BLaER1 (cell line): ENCODE measurements around the gene PRMT2.

Experiments used
- H3K27ac ChIP-seq: shearing (Covaris generic); formaldehyde crosslinking; 2 replicates; pipeline ENCODE4 v1.8.1; 2022
- H3K27me3 ChIP-seq: shearing (Covaris generic); formaldehyde crosslinking; 2 replicates; pipeline ENCODE4 v1.8.1; 2022
- H3K36me3 ChIP-seq: shearing (Covaris generic); formaldehyde crosslinking; 2 replicates; pipeline ENCODE4 v1.8.1; 2022
- H3K4me1 ChIP-seq: shearing (Covaris generic); formaldehyde crosslinking; 2 replicates; pipeline ENCODE4 v1.8.1; 2022
- H3K4me2 ChIP-seq: shearing (Covaris generic); formaldehyde crosslinking; 2 replicates; pipeline ENCODE4 v1.8.1; 2022
- H3K4me3 ChIP-seq: shearing (Covaris generic); formaldehyde crosslinking; 2 replicates; pipeline ENCODE4 v1.8.1; 2022
- H3K9ac ChIP-seq: shearing (Covaris generic); formaldehyde crosslinking; 2 replicates; pipeline ENCODE4 v1.8.1; 2022
- H3K9me3 ChIP-seq: shearing (Covaris generic); formaldehyde crosslinking; 2 replicates; pipeline ENCODE4 v1.8.1; 2022
- H4K20me1 ChIP-seq: shearing (Covaris generic); formaldehyde crosslinking; 2 replicates; pipeline ENCODE4 v1.8.1; 2022
- Cebpa-rat ChIP-seq: shearing (Covaris generic); IDR thresholded peaks from 2 replicates; pipeline ENCODE4 v1.8.1; 2022

PRMT2 gene

GRCh38 chr21:46604329-46604974 is 31.0 kb upstream of the PRMT2 start:
- H3K27me3 ChIP-seq, result no peaks in the 10 kb centered on the region
- no peaks in the 10 kb centered on the region for H3K36me3 ChIP-seq
- H3K9ac ChIP-seq, result no peak overlapping the region
- H3K27ac ChIP-seq, result no peak overlapping the region
- H3K4me3 ChIP-seq, result no peak overlapping the region
- H3K4me1 ChIP-seq, result peaks cover 29% of the 10 kb centered on the region
- no peak for TF ChIP-seq Cebpa-rat
- no peaks in the 10 kb centered on the region for H3K9me3 ChIP-seq
- no peak overlapping the region for H3K4me2 ChIP-seq
- H4K20me1 ChIP-seq, result no peaks in the 10 kb centered on the region

- Histone ChIP-seq H4K20me1 (no peaks in the 10 kb centered on the region), H3K36me3 (no peaks in the 10 kb centered on the region), H3K9me3 (peaks cover 3% of the 10 kb centered on the region), H3K27me3 (no peaks in the 10 kb centered on the region), H3K4me3 (no peak within 1 kb of the TSS), H3K4me2 (peak within 1 kb of the TSS; percentile 80), H3K27ac (peak within 1 kb of the TSS; percentile 76), H3K4me1 (peaks cover 29% of the 10 kb centered on the region), H3K9ac (peak within 1 kb of the TSS; percentile 60; the same call in 1 of the 2 replicates)
- TF ChIP-seq Cebpa-rat, result no peak
Measured at GRCh38 chr21:46604975-46605766, 30.3 kb upstream of the PRMT2 start, which contains the start of gene S100B. S100B (minus strand) TSS chr21:46605082; CDS start chr21:46602415, 2,667 bp downstream.

- H3K9ac ChIP-seq, result peak overlapping the region; percentile 60; the same call in 1 of the 2 replicates
- H3K4me3 ChIP-seq, result no peak overlapping the region; the same call in 1 of the 2 replicates
- TF ChIP-seq Cebpa-rat, result no peak
- peaks cover 29% of the 10 kb centered on the region for H3K4me1 ChIP-seq
- H4K20me1 ChIP-seq, result no peaks in the 10 kb centered on the region
- H3K27ac ChIP-seq, result peak overlapping the region; percentile 76
- peaks cover 10% of the 10 kb centered on the region for H3K9me3 ChIP-seq
- peak overlapping the region; percentile 80 for H3K4me2 ChIP-seq
- no peaks in the 10 kb centered on the region for H3K27me3 ChIP-seq
- H3K36me3 ChIP-seq, result no peaks in the 10 kb centered on the region
Measured at GRCh38 chr21:46605767-46606426, 29.6 kb upstream of the PRMT2 start.

DNA sequence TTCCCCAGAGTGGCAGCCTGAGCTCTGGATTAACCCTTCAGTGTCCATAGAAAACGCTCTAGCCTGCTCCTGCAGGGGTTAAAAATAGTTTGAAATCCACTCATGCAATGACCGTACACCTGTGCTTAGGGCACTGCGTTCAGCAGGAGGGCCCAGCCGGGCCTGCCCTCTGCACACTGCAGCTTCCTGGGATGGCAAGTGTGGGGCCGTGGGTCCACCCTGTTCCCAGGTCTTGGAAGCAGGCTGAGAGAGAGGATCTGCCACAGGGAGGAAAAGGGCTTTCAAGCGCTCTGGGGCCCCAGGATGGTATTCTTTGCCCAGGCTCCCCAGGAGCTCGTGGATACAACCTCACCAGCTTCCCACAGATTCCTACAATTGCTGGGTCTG is 29.1 kb upstream of the PRMT2 start:
- Histone ChIP-seq H3K36me3 (no peaks in the 10 kb centered on the region), H4K20me1 (no peaks in the 10 kb centered on the region), H3K4me2 (peak overlapping the region; percentile 80), H3K27me3 (no peaks in the 10 kb centered on the region), H3K4me1 (peaks cover 27% of the 10 kb centered on the region), H3K27ac (peak overlapping the region; percentile 76), H3K4me3 (no peak overlapping the region; the same call in 1 of the 2 replicates), H3K9me3 (peaks cover 15% of the 10 kb centered on the region), H3K9ac (peak overlapping the region; percentile 60; the same call in 1 of the 2 replicates)
- no peak for TF ChIP-seq Cebpa-rat

DNA sequence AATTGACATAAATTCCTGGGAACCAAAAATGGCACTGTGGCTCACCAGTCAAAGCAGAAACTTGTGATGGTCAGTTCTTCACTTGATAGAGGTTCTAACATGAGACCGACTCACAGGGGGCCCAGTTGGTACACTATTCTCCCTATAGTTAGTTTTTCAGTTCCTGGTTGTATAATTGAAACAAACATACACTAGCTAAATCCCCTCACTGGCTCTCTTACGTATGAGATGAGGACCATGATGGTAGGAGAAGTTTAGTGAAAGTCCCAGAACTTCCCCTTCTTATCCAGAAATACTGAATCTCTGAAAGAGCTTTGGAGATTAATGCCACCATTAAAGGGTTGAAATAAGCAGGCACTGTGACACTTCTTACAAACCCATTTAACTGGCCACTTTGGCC is 27.8 kb upstream of the PRMT2 start:
- no peak overlapping the region for H3K9ac ChIP-seq
- H3K4me3 ChIP-seq, result no peak overlapping the region
- H3K27ac ChIP-seq, result no peak overlapping the region
- no peaks in the 10 kb centered on the region for H4K20me1 ChIP-seq
- TF ChIP-seq Cebpa-rat, result no peak
- no peaks in the 10 kb centered on the region for H3K27me3 ChIP-seq
- H3K9me3 ChIP-seq, result peaks cover 21% of the 10 kb centered on the region
- peaks cover 23% of the 10 kb centered on the region for H3K4me1 ChIP-seq
- no peaks in the 10 kb centered on the region for H3K36me3 ChIP-seq
- H3K4me2 ChIP-seq, result no peak overlapping the region

GRCh38 chr21:46608672-46609111 is 26.8 kb upstream of the PRMT2 start:
- H3K4me2 ChIP-seq, result no peak overlapping the region
- H3K4me1 ChIP-seq, result peaks cover 23% of the 10 kb centered on the region
- no peak overlapping the region for H3K27ac ChIP-seq
- no peaks in the 10 kb centered on the region for H3K27me3 ChIP-seq
- H3K4me3 ChIP-seq, result no peak overlapping the region
- H3K36me3 ChIP-seq, result no peaks in the 10 kb centered on the region
- no peak overlapping the region for H3K9ac ChIP-seq
- H4K20me1 ChIP-seq, result no peaks in the 10 kb centered on the region
- no peak for TF ChIP-seq Cebpa-rat
- peaks cover 21% of the 10 kb centered on the region for H3K9me3 ChIP-seq

GRCh38 chr21:46610018-46610701 is 25.3 kb upstream of the PRMT2 start:
- no peak overlapping the region for H3K4me2 ChIP-seq
- no peaks in the 10 kb centered on the region for H3K36me3 ChIP-seq
- peaks cover 21% of the 10 kb centered on the region for H3K9me3 ChIP-seq
- H3K4me3 ChIP-seq, result no peak overlapping the region
- H3K27ac ChIP-seq, result no peak overlapping the region
- no peaks in the 10 kb centered on the region for H4K20me1 ChIP-seq
- no peaks in the 10 kb centered on the region for H3K27me3 ChIP-seq
- no peak overlapping the region for H3K9ac ChIP-seq
- H3K4me1 ChIP-seq, result peaks cover 19% of the 10 kb centered on the region
- TF ChIP-seq Cebpa-rat, result no peak

DNA sequence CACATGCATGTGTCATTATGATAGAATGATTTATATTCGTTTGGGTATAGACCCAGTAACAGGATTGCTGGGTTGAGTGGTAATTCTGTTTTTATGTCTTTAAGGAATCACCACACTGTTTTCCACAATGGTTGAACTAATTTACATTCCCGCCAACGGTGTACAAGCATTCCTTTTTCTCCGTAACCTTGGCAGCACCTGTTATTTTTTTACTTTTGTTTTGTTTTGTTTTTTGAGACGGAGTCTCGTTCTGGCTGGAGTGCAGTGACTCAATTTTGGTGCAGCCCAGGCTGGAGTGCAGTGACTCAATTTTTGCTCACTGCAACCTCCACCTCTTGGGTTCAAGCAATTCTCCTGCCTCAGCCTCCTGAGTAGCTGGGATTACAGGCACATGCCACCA is 22.1 kb upstream of the PRMT2 start:
- H4K20me1 ChIP-seq, result no peaks in the 10 kb centered on the region
- no peaks in the 10 kb centered on the region for H3K27me3 ChIP-seq
- H3K36me3 ChIP-seq, result no peaks in the 10 kb centered on the region
- no peak overlapping the region for H3K4me2 ChIP-seq
- no peak overlapping the region for H3K9ac ChIP-seq
- no peak overlapping the region for H3K27ac ChIP-seq
- H3K4me3 ChIP-seq, result no peak overlapping the region
- no peak for TF ChIP-seq Cebpa-rat
- H3K9me3 ChIP-seq, result peaks cover 21% of the 10 kb centered on the region
- H3K4me1 ChIP-seq, result peaks cover 9% of the 10 kb centered on the region; the same call in 1 of the 2 replicates

DNA sequence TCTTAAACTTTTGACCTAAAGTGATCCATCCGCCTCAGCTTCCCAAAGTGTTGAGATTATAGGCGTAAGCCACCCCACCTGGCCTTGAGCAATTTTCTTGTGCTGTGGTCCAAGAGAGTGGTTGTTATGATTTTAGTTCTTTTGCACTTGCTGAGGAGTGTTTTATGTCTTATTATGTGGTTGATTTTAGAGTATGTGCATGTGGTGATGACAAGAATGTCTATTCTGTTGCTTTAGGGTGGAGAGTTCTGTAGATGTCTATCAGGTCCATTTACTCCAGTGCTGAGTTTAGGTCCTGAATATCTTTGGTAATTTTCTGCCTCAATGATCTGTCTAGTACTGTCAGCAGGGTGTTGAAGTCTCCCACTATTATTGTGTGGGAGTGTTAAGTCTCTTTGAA is 19.4 kb upstream of the PRMT2 start:
- no peaks in the 10 kb centered on the region for H3K27me3 ChIP-seq
- no peak overlapping the region for H3K9ac ChIP-seq
- H3K36me3 ChIP-seq, result no peaks in the 10 kb centered on the region
- no peaks in the 10 kb centered on the region for H4K20me1 ChIP-seq
- H3K27ac ChIP-seq, result no peak overlapping the region
- peaks cover 10% of the 10 kb centered on the region for H3K9me3 ChIP-seq
- peaks cover 11% of the 10 kb centered on the region for H3K4me1 ChIP-seq
- no peak overlapping the region for H3K4me3 ChIP-seq
- no peak overlapping the region for H3K4me2 ChIP-seq
- no peak for TF ChIP-seq Cebpa-rat
